Esophagus squamous epithelium (tissue), 5 donors: ENCODE results near the gene CDKN2B. TPM values are rescaled to one million over a fixed set of nuclear protein-coding genes. Genes with fewer than 3 reads are reported as not detected.
A peak's percentile ranks its signal among the peaks of the same experiment; 100 is the strongest.

ENCODE experiments used
- DNase-seq: peaks from one replicate; lab custom pipeline; 2025; lab: John Stamatoyannopoulos, UW
- H3K27ac ChIP-seq, 4 donors: fragments of 200-600 bp; sonication (generic); one replicate each; pipeline ENCODE4 v1.5.1; 2016 to 2019; ENCODE audit warnings: mild to moderate bottlenecking in 1 of 4
- H3K27me3 ChIP-seq, 4 donors: fragments of 200-600 bp; sonication (generic); 1 replicate in 3 of 4; 2 replicates in 1 of 4; pipeline versions ENCODE4 v1.5.1 to v1.6.0; 2017 to 2021; ENCODE audit warnings: antibody characterized with exemption in 1 of 4
- H3K36me3 ChIP-seq, 3 donors: fragments of 200-600 bp; sonication (generic); one replicate each; pipeline ENCODE4 v1.5.1; 2016 to 2019
- H3K4me1 ChIP-seq, 3 donors: fragments of 200-600 bp; sonication (generic); one replicate each; pipeline ENCODE4 v1.5.1; 2017 to 2019
- H3K4me3 ChIP-seq, 4 donors: fragments of 200-600 bp; sonication (generic); 1 replicate in 3 of 4; 2 replicates in 1 of 4; pipeline ENCODE4 v1.5.1; 2016 to 2019; ENCODE audit warnings: mild to moderate bottlenecking in 2 of 4, moderate library complexity in 1 of 4
- H3K9me3 ChIP-seq, 3 donors: fragments of 200-600 bp; sonication (generic); one replicate each; pipeline ENCODE4 v1.5.1; 2016 to 2019
- POLR2A ChIP-seq, 4 donors: fragments of 450-650 bp; IDR thresholded peaks; one replicate each; pipeline ENCODE4 v1.6.1; 2017; ENCODE audit warnings: antibody characterized with exemption in 4 of 4, mild to moderate bottlenecking in 4 of 4, moderate library complexity in 3 of 4
- WGBS, 2 donors: methylation state at CpG; one replicate each; pipeline ENCODE4 v1.1.5; 2018; 5-methylcytosine and 5-hydroxymethylcytosine counted together
- intact Hi-C: fragments of 100-400 bp; cut with DNase I; formaldehyde crosslinking; loops from one replicate; pipeline ENCODE4 v1.15.0; 2022
- total RNA-seq, 4 donors: library from RNA; depleted of rRNA; stranded (reverse); fragments of >200 nt; gene quantifications; one replicate each; pipeline ENCODE4 v1.1.0, GENCODE V29; 2016
- TF ChIP-seq, protein P1 (sequence below), 6 experiments: fragments of 450-650 bp in 4 of 6; fragments of 200-600 bp in 2 of 6; sonication (generic) in 2 of 6; IDR thresholded peaks; one replicate each; pipeline ENCODE4 v1.5.1; 2016 to 2019; ENCODE audit warnings: antibody characterized with exemption in 6 of 6, mild to moderate bottlenecking in 4 of 6, moderate library complexity in 4 of 6
- donor health status: DM: yes; HTN: yes; CAD: no.

Gene CDKN2B
- total RNA-seq, 4 donors from 2014 or later, result 41.6 to 150 (median 87.6) TPM

DNA sequence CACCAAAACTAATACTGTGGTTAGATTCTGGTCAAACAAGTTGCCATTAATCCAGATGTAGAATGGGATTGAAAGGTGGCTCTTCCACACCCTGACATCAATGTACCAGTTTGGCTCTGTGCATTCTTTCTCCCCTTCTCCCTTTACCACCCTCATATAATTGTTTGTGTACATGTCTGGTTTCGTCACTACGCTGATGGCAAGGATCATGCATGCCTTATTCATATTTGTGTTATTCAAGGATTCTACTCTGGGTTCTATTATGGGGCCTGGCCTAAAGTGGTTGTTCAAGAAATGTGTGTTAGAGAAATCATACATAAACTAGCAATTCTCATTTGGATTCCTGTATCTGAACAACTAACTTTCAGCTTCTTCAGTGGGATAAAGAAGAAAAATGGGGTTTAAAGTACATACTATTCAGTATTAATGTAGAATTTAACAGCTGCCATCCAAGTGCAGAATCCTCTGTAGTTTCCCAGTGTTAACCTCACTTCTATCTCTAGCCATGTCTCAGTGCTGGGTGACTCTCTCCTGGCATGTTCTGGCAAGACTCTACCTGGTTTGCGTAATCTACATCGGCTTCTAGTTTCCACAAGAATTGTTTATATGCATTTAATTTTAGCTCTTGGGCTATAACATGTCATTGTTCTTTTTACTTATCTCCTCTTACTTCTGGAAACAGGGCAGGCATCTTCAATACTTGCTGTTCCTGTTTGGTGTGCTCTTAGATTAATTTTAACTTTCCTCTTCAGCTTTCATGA is 27.9 kb upstream of the CDKN2B start:
- H3K27me3 ChIP-seq, result no peaks in the 10 kb centered on the region
- no peak for TF ChIP-seq POLR2A (IDR thresholded peaks at IDR 0.05)
- TF ChIP-seq, protein P1, sequence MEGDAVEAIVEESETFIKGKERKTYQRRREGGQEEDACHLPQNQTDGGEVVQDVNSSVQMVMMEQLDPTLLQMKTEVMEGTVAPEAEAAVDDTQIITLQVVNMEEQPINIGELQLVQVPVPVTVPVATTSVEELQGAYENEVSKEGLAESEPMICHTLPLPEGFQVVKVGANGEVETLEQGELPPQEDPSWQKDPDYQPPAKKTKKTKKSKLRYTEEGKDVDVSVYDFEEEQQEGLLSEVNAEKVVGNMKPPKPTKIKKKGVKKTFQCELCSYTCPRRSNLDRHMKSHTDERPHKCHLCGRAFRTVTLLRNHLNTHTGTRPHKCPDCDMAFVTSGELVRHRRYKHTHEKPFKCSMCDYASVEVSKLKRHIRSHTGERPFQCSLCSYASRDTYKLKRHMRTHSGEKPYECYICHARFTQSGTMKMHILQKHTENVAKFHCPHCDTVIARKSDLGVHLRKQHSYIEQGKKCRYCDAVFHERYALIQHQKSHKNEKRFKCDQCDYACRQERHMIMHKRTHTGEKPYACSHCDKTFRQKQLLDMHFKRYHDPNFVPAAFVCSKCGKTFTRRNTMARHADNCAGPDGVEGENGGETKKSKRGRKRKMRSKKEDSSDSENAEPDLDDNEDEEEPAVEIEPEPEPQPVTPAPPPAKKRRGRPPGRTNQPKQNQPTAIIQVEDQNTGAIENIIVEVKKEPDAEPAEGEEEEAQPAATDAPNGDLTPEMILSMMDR (IDR thresholded peaks at IDR 0.05), result no peak
- H3K4me1 ChIP-seq, result peaks cover 0 to 89% (median 20%) of the 10 kb centered on the region in 3 donors
- H3K27ac ChIP-seq, result peak overlapping the region; percentile 35 to 86 (median 69)
- no peak for DNase-seq
- no peaks in the 10 kb centered on the region for H3K9me3 ChIP-seq
- 38 to 52% methylated on average over 4 of the region's 4 CpGs for WGBS, 2 donors
- intact Hi-C loops, result no loop called here
- H3K4me3 ChIP-seq, result no peak overlapping the region
- no peaks in the 10 kb centered on the region for H3K36me3 ChIP-seq

DNA sequence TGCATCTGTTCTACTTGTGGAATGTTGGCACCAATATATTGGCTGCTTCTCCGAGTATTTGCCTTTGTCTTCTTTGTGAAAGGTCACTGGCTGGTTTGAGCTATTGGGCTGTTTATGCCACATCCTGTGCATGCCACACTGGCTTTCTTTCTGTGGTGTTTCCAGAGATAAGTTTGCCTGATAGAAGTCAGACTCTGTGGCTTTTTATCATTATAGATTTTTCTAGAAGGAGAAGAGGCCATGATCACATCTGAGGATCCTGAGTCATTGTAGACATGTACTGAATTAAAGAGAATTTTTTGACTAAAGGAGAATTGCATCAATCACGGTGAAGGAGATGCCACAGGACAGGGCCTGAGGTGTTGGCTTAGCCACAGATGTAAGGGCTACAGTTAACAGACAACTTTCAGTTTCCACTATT is 26.5 kb upstream of the CDKN2B start:
- H3K9me3 ChIP-seq, result no peaks in the 10 kb centered on the region
- no peaks in the 10 kb centered on the region for H3K27me3 ChIP-seq
- no peaks in the 10 kb centered on the region for H3K36me3 ChIP-seq
- peak overlapping the region in 3 of 4 donors; percentile 8 to 86 (median 55) for H3K27ac ChIP-seq
- no peak for TF ChIP-seq POLR2A (IDR thresholded peaks at IDR 0.05)
- TF ChIP-seq, protein P1 (IDR thresholded peaks at IDR 0.05), result no peak
- no peak for DNase-seq
- intact Hi-C loops, result no loop called here
- 70 to 71% methylated on average over 2 of the region's 2 CpGs for WGBS, 2 donors
- no peak overlapping the region for H3K4me3 ChIP-seq
- peaks cover 0 to 79% (median 20%) of the 10 kb centered on the region in 3 donors for H3K4me1 ChIP-seq

DNA sequence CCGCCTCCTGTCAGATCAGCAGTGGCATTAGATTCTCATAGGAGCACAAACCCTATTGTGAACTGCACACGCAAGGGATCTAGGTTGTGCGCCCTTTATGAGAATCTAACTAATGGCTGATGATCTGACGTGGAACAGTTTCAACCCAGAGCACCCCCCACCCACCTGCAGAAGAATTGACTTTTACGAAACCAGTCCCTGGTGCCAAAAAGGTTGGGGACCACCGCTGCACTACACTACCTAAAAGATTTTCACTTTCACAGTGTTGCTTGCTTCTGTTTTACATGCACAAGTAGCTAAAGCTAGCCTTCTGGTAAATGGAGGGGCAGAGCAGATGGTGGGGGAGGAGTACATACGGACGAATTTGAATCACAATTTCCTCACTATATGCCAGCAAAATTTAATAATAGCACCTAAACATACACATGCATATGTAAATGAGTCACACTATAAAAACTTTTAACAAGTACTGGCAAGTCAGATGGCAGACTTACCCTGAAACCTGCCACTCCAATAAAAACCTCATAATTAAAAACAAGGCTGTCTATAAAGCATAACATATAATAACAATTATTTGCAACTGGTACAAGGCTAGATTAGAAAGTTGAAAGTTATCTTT is 24.0 kb upstream of the CDKN2B start:
- Histone ChIP-seq H3K27ac (peak overlapping the region in 2 of 4 donors; percentile 14 to 63), H3K36me3 (no peaks in the 10 kb centered on the region), H3K4me1 (peaks cover 0 to 64% (median 18%) of the 10 kb centered on the region in 3 donors), H3K27me3 (no peaks in the 10 kb centered on the region), H3K9me3 (no peaks in the 10 kb centered on the region), H3K4me3 (no peak overlapping the region)
- no peak for DNase-seq
- intact Hi-C loops, result no loop called here
- TF ChIP-seq, protein P1 (IDR thresholded peaks at IDR 0.05), result no peak
- no peak for TF ChIP-seq POLR2A (IDR thresholded peaks at IDR 0.05)
- WGBS, 2 donors, result 52 to 75% methylated on average over 4 to 8 of the region's 8 CpGs

DNA sequence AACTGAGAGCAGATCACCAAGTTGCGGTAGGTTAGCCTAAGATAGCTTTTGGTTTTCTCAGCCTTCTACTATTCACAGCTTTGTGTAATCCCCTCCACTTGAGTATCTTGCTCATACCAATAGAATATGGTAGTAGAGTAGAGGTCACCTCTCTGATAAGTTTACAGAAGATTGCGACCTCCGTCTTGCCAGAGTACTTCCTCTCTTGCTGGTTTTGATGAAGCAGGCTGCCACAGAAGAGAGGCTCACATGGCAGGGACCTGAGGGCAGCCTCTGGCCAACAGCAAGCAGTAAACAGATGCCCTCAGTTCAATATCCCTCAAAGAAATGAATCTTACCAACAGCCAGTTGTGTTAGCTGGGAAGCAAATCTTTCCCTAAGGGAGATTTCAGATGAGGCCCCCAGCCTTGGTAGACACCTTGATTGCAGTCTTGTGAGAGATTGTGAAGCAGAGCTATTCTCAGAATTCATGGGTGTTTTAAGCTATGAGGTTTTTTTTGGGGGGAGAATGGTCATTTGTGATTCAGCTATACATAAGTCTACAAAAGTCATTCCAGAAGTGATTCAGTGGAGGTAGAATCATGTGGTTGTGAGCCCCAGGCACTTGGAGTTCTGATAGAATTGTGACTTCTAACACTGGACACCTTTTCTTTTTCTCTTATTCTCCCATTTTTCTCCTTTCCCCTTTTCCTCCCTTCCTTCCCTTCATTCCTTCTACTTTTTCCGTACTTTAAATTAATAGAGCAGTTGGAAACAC is 22.7 kb upstream of the CDKN2B start:
- H3K4me3 ChIP-seq, result no peak overlapping the region
- intact Hi-C loops, result no loop called here
- no peaks in the 10 kb centered on the region for H3K9me3 ChIP-seq
- peaks cover 0 to 51% (median 13%) of the 10 kb centered on the region in 3 donors for H3K4me1 ChIP-seq
- 70 to 77% methylated on average over 4 of the region's 4 CpGs for WGBS, 2 donors
- peak overlapping the region in 1 of 4 donors; percentile 30 for H3K27ac ChIP-seq
- H3K36me3 ChIP-seq, result no peaks in the 10 kb centered on the region
- DNase-seq, result no peak
- H3K27me3 ChIP-seq, result no peaks in the 10 kb centered on the region
- TF ChIP-seq, protein P1 (IDR thresholded peaks at IDR 0.05), result no peak
- no peak for TF ChIP-seq POLR2A (IDR thresholded peaks at IDR 0.05)
